ENCODE measurements around the gene RFLNA. TPM values are rescaled to one million over a fixed set of nuclear protein-coding genes. Genes with fewer than 3 reads are reported as not detected.

Gene RFLNA
- total RNA-seq, 2 donors from 2014 or later: 0.41 to 0.59 TPM

DNA sequence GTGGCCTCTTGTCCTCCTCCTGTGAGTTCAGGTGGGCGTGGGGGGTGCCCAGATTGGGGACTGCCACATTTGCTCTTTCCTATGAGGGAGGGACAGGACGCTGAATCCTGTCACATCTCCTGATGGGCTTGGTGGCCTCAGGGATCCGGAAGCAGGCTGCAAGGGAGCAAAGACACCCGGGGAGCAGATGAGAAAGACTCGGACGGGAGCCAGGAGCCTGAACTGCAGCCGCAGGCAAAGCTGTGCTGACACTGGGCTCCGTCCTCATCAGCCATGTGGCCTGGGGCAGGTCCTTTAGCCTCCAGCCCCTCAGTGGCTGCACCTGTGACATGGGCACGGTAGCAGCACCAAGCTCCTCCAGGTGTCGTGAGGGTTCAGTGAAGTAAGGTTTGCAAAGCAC, 40.8 kb upstream of the RFLNA start:
- DNase-seq (ENCODE audit: low spot score): no peak
- H3K36me3 ChIP-seq: no peaks in the 10 kb centered on the region
- H3K27ac ChIP-seq: no peak overlapping the region
- H3K27me3 ChIP-seq: no peaks in the 10 kb centered on the region
- H3K4me3 ChIP-seq: no peak overlapping the region
- H3K9me3 ChIP-seq: no peaks in the 10 kb centered on the region
- H3K4me1 ChIP-seq: no peaks in the 10 kb centered on the region
- TF ChIP-seq, protein P1, sequence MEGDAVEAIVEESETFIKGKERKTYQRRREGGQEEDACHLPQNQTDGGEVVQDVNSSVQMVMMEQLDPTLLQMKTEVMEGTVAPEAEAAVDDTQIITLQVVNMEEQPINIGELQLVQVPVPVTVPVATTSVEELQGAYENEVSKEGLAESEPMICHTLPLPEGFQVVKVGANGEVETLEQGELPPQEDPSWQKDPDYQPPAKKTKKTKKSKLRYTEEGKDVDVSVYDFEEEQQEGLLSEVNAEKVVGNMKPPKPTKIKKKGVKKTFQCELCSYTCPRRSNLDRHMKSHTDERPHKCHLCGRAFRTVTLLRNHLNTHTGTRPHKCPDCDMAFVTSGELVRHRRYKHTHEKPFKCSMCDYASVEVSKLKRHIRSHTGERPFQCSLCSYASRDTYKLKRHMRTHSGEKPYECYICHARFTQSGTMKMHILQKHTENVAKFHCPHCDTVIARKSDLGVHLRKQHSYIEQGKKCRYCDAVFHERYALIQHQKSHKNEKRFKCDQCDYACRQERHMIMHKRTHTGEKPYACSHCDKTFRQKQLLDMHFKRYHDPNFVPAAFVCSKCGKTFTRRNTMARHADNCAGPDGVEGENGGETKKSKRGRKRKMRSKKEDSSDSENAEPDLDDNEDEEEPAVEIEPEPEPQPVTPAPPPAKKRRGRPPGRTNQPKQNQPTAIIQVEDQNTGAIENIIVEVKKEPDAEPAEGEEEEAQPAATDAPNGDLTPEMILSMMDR (IDR thresholded peaks at IDR 0.05): no peak

DNA sequence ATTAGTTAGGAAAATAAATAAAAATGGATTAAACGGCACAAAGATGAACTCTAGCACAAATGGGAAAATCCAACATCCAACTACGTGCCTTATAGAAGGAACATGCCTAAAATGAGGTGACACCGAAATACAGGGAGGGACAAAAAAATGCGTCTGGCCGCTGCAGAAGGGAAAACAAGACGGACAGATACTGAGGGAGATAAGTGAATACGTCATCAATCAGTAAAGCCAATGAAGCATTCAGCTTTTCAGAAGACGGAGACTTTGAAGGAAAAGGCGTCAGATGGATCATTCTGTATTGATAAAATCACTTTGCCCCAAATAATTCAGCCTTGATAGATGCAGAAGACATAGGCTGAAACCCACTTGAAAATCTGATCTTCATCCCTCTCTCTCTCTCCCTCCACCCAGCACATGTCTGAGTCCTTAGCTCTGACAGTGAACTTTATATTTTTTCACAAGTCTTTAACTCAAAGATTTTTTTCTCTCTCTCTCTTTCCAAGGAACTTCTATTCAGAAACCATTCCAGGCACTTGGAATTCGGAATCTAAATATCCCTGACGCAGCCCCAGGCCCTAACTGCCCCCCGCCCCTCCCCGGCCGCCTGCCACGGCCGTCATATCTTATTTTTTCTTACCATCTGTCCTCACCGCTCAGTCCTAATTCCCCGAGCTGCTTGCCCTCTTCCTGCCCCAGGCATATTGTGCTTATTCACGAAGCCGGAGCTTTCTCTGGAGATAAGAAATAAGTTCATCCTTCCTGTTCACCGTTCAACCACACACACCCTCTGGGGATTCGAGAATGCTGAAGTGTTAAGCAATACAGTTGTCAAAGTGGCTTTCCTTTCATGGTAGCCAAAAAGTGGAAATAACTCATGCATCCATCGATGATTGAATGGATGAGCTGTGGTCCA, 35.5 kb upstream of the RFLNA start:
- Histone ChIP-seq H3K9me3 (no peaks in the 10 kb centered on the region), H3K27ac (no peak overlapping the region), H3K36me3 (no peaks in the 10 kb centered on the region), H3K27me3 (peaks cover 0 to 4% of the 10 kb centered on the region in 2 donors), H3K4me1 (no peaks in the 10 kb centered on the region), H3K4me3 (no peak overlapping the region)
- TF ChIP-seq, protein P1 (IDR thresholded peaks at IDR 0.05): no peak
- no peak for DNase-seq (ENCODE audit: low spot score)

DNA sequence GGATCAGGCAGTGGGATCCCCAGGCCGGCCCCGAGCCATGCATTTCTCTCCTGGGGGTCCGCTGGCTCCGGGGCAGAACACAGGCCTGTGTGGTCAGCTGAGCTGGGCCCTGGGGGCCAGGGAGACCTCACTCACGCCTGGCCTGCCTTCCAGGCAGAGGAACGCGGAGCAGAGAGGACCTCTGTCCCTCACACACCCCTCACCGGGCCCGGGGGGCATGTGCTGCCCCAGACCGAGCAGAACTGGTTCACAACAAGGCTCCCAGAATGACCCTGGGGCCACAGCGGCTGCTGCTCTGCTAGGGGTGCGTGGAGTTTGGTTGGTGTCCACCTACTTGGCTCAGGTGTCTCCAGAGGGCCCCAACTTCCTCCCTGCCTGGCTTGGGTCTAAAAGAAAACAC, 33.0 kb upstream of the RFLNA start:
- H3K4me3 ChIP-seq: no peak overlapping the region
- TF ChIP-seq, protein P1 (IDR thresholded peaks at IDR 0.05): no peak

DNA sequence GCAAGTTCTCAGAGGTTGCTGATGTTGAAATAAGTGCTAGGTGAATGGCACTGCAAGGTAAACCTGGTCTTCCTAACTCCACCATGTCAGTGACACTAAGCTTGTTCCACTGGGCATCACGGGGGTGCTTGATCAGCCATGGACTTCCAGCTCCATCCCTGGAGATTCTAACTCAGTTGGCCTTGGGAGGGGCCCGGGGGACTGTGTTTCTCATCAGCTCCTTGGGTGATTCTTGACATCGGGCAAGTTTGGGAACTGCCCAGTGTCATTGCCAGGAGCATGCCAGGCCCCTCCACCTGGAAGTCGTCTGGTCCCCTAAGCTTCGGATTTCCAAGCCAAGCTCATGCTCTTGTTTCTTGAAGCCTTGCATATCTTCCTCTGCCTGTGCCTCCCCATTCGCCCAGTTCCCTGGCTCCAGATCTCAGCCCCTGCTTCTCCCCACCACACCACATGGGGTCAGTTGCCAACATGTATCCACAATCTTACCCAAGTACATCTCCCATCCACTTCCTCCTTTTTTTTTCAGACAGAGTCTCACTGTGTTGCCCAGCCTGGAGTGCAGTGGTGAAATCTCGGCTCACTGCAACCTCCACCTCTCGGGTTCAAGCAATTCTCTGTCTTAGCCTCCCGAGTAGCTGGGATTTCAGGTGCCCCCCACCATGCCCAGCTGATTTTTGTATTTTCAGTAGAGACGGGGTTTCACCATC, 30.7 kb upstream of the RFLNA start:
- H3K27me3 ChIP-seq: peaks cover 0 to 4% of the 10 kb centered on the region in 2 donors
- no peaks in the 10 kb centered on the region for H3K4me1 ChIP-seq
- H3K4me3 ChIP-seq: no peak overlapping the region
- H3K9me3 ChIP-seq: peaks cover 0 to 1% of the 10 kb centered on the region in 2 donors
- DNase-seq (ENCODE audit: low spot score): no peak
- H3K27ac ChIP-seq: no peak overlapping the region
- no peaks in the 10 kb centered on the region for H3K36me3 ChIP-seq
- TF ChIP-seq, protein P1 (IDR thresholded peaks at IDR 0.05): no peak

More for the DNA sequence above, 33.0 kb upstream of the RFLNA start:
- H3K4me1 ChIP-seq: no peaks in the 10 kb centered on the region
- peaks cover 0 to 4% of the 10 kb centered on the region in 2 donors for H3K27me3 ChIP-seq
- no peak overlapping the region for H3K27ac ChIP-seq
- no peaks in the 10 kb centered on the region for H3K36me3 ChIP-seq
- H3K9me3 ChIP-seq: no peaks in the 10 kb centered on the region
- no peak for DNase-seq (ENCODE audit: low spot score)

DNA sequence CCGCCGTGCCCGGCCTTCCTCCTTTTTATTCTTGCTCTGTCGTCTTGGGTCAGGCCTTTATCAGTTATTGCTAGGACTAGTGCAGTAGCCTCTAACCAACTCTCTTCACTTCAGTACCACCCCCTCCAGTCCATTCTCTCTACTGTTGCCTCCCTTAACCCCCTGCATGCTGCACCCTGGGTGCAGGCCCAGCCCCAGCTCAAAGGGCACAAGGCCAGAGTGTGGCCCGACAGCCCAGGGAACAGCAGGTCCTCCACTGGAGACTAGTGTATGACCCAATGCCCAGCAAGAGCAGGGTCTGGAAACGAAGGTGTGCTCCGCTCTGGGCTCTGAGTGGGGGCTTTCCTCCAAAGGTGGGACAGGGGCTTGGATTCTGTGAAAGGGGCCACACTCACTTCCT, 30.0 kb upstream of the RFLNA start:
- Histone ChIP-seq H3K27ac (no peak overlapping the region), H3K9me3 (peaks cover 0 to 4% of the 10 kb centered on the region in 2 donors), H3K27me3 (peaks cover 0 to 4% of the 10 kb centered on the region in 2 donors), H3K4me3 (no peak overlapping the region), H3K36me3 (no peaks in the 10 kb centered on the region), H3K4me1 (no peaks in the 10 kb centered on the region)
- DNase-seq (ENCODE audit: low spot score): no peak
- TF ChIP-seq, protein P1 (IDR thresholded peaks at IDR 0.05): no peak

All from right atrium auricular region (tissue), 2 donors.